PC-3 (cell line): ENCODE results near the gene U2SURP.

Experiments
- CTCF ChIP-seq: fragments of 300-600 bp; sonication (generic); conservative IDR thresholded peaks from 2 replicates; pipeline ENCODE4 v1.5.1; 2017; ENCODE audit warnings: antibody characterized with exemption, low read depth, mild to moderate bottlenecking, low read length
- EZH2 ChIP-seq: fragments of 300-600 bp; sonication (generic); IDR thresholded peaks from one replicate; pipeline ENCODE4 v1.6.1; 2017; ENCODE audit warnings: antibody characterized with exemption, mild to moderate bottlenecking, low read length; ENCODE audit not compliant: unreplicated experiment

- TF ChIP-seq CTCF (no peak), EZH2 (no peak)
Measured at GRCh38 chr3:142960322-142960850, 41.0 kb upstream of the U2SURP start.
